LNCaP clone FGC (cell line): Measurements from ENCODE around the gene GPATCH2.
"Not testable (repeated sequence)": the region's sequence is repeated elsewhere in the genome, so short reads cannot be mapped to it uniquely, and the experiment has no call there.

ENCODE experiments used
- DNase-seq: peaks from one replicate; pipeline ENCODE4 v3.0.0-alpha.2; 2011; ENCODE audit warnings: low read depth
- H3K4me3 ChIP-seq: 2 replicates; pipeline ENCODE4 v1.5.1; 2011; ENCODE audit warnings: mild to moderate bottlenecking, low read depth, low read length, control low read depth
- TF ChIP-seq, protein P1 (sequence below): IDR thresholded peaks from 2 replicates; pipeline ENCODE4 v1.5.1; 2012; ENCODE audit warnings: mild to moderate bottlenecking; ENCODE audit not compliant: control insufficient read depth, insufficient read depth; ENCODE audit errors: extremely low read depth

Gene GPATCH2

DNA sequence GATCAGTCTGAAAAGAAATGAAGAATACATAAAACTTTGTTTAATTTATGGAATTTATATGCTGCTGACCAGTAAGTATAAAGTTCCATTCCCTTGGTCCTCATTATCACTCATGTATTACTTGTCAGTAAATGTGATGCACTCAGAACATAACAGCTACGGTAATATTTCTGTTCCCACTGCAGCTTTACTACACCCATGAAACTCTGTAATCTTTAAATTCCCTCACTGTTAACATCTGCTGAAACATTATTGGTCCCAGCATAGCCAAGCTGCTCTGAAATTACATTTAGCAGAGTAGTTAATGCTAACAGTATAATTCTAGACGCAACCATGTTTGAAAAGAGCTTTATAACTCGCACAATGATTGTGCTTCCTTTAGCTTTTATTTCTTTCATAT, 238.4 kb downstream of the GPATCH2 start:
- TF ChIP-seq, protein P1, sequence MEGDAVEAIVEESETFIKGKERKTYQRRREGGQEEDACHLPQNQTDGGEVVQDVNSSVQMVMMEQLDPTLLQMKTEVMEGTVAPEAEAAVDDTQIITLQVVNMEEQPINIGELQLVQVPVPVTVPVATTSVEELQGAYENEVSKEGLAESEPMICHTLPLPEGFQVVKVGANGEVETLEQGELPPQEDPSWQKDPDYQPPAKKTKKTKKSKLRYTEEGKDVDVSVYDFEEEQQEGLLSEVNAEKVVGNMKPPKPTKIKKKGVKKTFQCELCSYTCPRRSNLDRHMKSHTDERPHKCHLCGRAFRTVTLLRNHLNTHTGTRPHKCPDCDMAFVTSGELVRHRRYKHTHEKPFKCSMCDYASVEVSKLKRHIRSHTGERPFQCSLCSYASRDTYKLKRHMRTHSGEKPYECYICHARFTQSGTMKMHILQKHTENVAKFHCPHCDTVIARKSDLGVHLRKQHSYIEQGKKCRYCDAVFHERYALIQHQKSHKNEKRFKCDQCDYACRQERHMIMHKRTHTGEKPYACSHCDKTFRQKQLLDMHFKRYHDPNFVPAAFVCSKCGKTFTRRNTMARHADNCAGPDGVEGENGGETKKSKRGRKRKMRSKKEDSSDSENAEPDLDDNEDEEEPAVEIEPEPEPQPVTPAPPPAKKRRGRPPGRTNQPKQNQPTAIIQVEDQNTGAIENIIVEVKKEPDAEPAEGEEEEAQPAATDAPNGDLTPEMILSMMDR: no peak
- no peak for DNase-seq
- no peak overlapping the region for H3K4me3 ChIP-seq

DNA sequence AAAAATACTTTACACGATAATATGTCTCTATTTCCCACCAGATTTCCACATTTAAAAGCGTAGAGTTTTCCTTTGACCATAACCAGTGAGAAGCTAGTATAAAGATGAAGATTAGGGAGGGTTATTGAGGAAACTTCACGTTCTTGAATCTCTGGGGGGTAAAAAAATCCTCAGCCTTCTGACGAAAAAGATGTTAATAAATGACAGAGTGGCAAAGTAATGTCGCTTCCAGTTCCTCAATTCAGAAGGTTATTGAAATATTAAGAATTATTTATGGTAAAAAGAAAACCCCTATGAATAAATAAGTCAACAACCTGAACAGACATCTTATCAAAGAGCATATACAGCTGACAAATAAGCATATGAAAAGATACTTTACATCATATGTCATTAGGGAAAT, 241.0 kb downstream of the GPATCH2 start:
- TF ChIP-seq, protein P1: no peak
- no peak for DNase-seq
- no peak overlapping the region for H3K4me3 ChIP-seq

DNA sequence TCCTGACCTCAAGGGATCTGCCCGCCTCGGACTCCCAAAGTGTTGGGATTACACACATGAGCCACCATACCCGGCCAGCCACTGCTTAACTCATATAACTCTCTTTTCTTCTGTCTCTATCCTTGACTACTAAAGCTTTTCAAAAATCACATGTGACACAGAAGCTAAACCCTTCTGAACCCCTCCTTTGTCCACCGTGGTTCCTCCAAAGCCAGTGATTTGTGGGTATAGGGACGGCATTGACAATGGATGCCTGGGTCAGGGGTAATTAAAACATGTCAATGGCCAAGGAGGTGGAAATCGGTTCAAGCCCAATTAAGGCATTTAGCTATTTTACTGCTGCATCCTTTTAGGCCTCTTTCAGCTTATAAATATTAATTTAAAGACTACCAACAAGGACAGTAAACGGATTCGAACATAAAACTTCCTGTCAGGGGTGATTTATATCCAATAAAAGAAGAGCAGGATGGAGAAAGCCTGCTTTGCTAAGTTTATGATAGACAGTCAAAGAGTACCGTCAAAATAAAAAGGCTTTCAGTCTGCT, 242.3 kb downstream of the GPATCH2 start:
- DNase-seq: no peak
- H3K4me3 ChIP-seq: no peak overlapping the region
- TF ChIP-seq, protein P1: no peak

DNA sequence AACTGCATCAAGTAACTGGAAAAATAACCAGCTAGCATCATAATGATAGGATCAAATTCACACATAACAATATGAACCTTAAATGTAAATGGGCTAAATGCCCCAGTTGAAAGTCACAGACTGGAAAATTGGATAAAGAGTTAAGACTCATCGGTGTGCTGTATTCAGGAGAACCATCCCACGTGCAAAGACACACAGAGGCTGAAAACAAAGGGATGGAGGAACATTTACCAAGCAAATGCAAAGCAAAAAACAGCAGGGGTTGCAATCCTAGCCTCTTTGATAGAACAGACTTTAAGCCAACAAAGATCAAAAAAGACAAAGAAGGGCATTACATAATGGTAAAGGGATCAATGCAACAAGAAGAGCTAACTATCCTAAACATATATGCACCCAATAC, 249.1 kb downstream of the GPATCH2 start:
- not testable (repeated sequence) for H3K4me3 ChIP-seq, DNase-seq

DNA sequence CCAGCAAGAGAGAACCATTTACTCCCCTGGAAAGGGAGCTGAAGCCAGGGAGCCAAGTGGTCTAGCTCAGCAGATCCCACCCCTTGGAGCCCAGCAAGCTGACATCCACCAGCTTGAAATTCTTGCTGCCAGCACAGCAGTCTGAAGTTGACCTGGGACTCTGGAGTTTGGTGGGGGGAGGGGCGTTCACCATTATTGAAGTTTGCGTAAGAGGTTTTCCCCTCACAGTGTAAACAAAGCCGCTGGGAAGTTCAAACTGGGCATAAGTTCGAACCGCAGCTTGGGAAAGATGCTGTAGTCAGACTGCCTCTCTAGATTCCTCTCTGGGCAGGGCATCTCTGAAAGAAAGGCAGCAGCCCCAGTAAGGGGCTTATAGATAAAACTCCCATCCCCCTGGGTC, 251.1 kb downstream of the GPATCH2 start:
- DNase-seq, H3K4me3 ChIP-seq: not testable (repeated sequence)

DNA sequence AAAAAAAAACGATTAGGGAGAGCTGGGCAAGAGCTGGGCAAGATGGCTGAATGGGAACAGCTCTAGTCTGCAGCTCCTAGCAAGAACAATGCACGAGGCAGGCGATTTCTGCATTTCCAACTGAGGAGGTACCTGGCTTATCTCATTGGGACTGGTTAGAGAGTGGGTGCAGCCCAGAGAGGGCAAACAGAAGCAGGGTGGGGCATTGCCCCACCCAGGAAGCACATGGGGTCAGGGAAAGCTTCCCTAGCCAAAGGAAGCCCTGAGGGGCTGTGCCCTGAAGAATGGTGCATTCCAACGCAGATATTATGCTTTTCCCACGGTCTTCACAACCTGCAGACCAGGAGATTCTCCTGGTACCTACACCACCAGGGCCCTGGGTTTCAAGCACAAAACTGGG, 251.6 kb downstream of the GPATCH2 start:
- no peak overlapping the region for H3K4me3 ChIP-seq
- no peak for DNase-seq
- TF ChIP-seq, protein P1: no peak
